Fibroblast of the aortic adventitia (primary cell): ENCODE data around the gene DCAF8. TPM values are rescaled to one million over a fixed set of nuclear protein-coding genes. Genes with fewer than 3 reads are reported as not detected.

Source experiments
- DNase-seq: peaks from one replicate; pipeline ENCODE4 v3.0.0-alpha.2; 2010; ENCODE audit warnings: low read depth
- H3K4me3 ChIP-seq: 2 replicates; pipeline ENCODE4 v1.5.1; 2011; ENCODE audit warnings: low read depth, mild to moderate bottlenecking, control low read depth, low read length, moderate library complexity
- total RNA-seq: library from RNA; depleted of rRNA; stranded (reverse); fragments of >200 nt; gene quantifications from 2 replicates; pipeline ENCODE4 v1.2.3, GENCODE V29; 2012; ENCODE audit warnings: low replicate concordance
- TF ChIP-seq, protein P1 (sequence below): IDR thresholded peaks from 2 replicates; pipeline ENCODE4 v1.5.1; 2011; ENCODE audit warnings: mild to moderate bottlenecking, low read length, control low read depth, inconsistent platforms; ENCODE audit not compliant: insufficient read depth

DCAF8 gene
- total RNA-seq, 1 donor, result 76.6 TPM

DNA sequence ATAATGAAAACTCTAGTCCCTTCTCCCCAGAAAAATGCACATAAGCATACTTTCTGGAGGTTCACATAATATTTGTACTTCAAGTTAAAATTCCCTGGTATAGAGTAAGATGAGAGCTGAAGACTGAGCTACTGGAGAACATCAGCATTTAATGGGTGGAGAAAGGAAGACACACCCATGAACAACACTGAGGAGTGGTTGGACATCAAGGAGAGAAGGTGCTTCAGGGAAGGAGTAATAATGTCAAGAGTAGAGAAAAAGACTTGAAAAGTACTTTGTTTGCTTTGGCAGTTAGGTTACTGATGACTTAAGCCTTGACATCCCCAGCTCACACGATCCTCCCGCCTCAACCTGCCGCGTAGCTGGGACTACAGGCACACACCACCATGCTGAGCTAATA lies 35.3 kb downstream of the DCAF8 start:
- no peak for DNase-seq
- TF ChIP-seq, protein P1, sequence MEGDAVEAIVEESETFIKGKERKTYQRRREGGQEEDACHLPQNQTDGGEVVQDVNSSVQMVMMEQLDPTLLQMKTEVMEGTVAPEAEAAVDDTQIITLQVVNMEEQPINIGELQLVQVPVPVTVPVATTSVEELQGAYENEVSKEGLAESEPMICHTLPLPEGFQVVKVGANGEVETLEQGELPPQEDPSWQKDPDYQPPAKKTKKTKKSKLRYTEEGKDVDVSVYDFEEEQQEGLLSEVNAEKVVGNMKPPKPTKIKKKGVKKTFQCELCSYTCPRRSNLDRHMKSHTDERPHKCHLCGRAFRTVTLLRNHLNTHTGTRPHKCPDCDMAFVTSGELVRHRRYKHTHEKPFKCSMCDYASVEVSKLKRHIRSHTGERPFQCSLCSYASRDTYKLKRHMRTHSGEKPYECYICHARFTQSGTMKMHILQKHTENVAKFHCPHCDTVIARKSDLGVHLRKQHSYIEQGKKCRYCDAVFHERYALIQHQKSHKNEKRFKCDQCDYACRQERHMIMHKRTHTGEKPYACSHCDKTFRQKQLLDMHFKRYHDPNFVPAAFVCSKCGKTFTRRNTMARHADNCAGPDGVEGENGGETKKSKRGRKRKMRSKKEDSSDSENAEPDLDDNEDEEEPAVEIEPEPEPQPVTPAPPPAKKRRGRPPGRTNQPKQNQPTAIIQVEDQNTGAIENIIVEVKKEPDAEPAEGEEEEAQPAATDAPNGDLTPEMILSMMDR, result no peak
- no peak overlapping the region for H3K4me3 ChIP-seq

DNA sequence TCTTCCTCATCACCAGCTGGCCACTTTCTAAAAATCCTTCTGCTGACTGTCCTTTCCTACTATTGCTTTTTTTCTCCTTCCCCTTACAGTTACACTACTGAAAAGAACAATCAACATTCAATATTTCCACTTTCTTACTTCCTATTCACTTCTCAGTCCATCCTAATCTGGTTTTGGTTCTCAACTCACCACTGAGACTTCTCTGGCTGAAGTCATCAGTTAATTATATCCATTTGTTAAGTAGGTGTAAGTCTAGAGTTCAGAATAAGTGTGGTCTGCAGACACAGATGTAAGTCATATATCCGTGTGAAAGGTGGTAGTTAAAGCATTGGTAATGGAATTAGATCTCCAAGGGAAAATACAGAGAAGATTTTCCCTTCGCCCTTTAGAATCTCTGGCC lies 35.7 kb downstream of the DCAF8 start:
- TF ChIP-seq, protein P1, result no peak
- no peak for DNase-seq
- H3K4me3 ChIP-seq, result no peak overlapping the region

DNA sequence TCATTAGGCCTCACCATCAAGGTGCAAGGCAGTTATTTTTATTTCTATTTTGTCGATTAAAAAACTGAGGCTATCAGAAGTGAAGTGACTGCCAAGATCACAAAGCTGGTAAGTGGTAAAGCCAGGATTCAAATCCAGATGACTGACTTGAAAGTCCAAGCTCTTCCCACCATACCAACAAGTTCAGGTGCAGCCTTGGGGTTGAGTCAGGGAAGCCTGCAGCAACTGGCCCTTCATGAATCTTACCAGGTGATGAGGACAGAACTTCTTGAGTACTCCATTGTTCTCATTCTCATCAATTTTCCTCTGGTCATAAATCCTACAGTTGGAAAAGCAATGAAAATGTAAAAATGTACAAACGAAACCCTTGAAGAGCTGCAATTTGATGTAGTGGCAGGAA lies 37.0 kb downstream of the DCAF8 start:
- DNase-seq, result no peak
- TF ChIP-seq, protein P1, result no peak
- no peak overlapping the region for H3K4me3 ChIP-seq

DNA sequence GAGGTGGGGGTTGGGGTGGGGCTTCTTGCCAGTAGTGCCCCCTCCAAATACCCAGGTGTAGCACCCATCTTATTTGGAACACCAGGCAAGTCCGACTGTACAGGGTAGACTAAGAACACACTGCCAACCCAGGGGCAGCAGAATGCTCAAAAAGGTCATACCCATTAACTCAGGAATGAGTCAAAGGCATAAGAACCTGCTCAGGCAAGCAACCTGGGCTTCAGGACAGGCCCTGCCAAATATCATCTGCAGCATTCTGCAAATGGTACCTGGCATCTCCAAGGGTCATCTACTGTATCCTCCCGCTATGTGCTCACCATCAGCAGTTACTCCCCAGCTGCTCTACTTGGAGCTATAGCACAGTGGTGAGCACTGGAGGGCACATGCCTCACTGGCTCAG lies 37.7 kb downstream of the DCAF8 start:
- no peak for DNase-seq
- H3K4me3 ChIP-seq, result no peak overlapping the region

DNA sequence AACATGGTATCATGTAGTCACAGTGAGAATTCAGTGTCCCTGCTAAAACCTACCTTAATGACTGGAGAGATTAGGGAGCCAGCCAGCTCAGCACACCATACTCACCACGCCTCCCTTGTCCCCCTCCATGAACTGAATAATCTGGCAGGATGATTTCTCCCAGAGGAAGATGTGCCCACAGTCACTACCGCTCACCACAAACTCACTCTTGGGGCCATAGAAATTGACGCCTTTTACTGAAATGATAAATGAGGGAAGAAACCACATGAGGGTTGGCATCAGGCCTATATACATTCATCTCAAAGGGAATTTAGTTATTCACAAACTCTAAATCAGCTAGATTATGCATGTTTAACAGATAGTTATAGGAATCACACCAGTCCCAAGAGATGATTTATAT lies 39.8 kb downstream of the DCAF8 start:
- H3K4me3 ChIP-seq, result no peak overlapping the region
- TF ChIP-seq, protein P1, result no peak
- DNase-seq, result no peak

More for the DNA sequence above, 37.7 kb downstream of the DCAF8 start:
- TF ChIP-seq, protein P1, result no peak

DNA sequence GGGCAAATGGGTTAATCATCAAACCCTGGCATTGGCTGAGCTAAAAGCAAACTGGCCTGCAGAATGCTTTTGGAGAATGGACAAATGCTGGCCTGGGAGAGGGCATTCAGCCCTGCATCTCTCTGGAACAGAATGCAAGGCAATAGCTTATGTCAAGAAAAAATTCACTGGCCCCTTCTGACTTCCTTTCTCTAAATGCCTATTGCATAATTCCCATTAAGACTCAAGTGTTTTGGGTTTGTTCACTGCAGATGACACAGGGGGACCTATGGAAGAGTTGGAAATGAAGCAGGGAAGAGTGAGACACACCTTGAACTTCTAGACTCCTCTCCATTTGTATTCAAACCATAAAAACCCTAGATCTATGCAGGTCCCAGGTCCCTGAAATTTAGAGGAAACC lies 41.3 kb downstream of the DCAF8 start:
- TF ChIP-seq, protein P1, result no peak
- peak; percentile 17 for DNase-seq
- no peak overlapping the region for H3K4me3 ChIP-seq

DNA sequence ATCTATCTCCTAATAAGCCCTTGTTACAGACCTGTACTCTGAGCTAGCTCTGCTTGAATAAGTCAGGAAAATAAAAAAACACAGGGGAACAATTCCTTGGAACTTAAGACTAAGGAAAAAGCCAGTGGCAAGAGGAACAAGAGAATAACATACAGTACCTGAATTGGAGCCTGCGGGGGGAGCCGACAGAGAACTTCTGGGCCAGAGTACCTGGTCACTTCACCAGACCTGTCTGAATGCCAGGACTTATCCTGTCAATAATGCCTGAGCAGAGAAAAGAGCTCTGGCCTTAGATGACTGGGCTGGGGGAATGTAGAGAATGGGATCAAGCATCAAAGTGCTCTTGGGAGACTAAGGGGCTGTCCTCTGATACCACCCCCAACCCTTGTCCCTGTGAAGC lies 42.0 kb downstream of the DCAF8 start:
- TF ChIP-seq, protein P1, result no peak
- H3K4me3 ChIP-seq, result no peak overlapping the region

More for the DNA sequence above, 42.0 kb downstream of the DCAF8 start:
- DNase-seq, result no peak
